GM19324 (cell line): ENCODE results near the gene DYNC2H1.
"Not testable (repeated sequence)": the region's sequence is repeated elsewhere in the genome, so short reads cannot be mapped to it uniquely, and the experiment has no call there.

ENCODE experiments used
- ATAC-seq: cut with Tn5 transposase; IDR thresholded peaks from one replicate; pipeline ENCODE4 v1.9.1; 2021; ENCODE audit warnings: mild to moderate bottlenecking, moderate library complexity; ENCODE audit not compliant: unreplicated experiment, low FRiP score

DYNC2H1 gene

DNA sequence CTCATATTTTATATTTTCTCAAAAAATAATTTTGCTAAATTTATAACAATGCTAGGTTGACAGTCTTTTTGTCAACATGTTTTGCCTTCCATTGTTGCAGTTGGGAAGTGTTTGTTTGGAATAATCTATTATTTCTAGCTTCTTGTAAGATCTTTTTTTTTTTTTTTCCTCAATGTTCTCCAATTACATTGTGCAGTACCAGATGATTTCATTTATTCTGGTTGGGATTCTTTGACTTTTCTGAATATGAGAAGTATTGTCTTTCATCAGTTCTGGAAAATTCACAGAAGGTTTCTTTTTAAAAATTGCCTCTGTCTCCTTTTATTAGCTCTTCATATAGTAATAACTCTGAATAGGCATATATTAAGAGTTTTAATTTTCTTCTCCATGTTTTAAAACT lies 245.4 kb downstream of the DYNC2H1 start:
- no peak for ATAC-seq

DNA sequence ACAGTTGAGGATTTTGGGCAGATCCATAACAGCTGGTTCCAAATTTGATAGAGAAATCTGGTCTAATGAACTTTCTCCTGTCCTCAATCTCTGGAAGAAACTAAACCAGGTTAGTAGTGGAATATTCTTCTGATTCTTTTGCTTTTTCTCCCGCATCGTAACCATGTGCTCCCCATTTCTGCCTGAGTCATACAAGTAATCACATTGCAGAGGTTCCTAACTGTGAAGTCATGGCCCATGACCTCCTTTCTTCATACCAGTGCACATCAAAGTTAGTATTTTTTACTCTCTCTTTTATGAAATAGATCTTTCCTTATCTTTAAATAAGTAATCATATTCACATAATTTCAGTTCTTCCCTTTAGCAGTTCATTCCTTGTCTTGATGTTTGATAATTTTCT lies 249.0 kb downstream of the DYNC2H1 start:
- no peak for ATAC-seq

DNA sequence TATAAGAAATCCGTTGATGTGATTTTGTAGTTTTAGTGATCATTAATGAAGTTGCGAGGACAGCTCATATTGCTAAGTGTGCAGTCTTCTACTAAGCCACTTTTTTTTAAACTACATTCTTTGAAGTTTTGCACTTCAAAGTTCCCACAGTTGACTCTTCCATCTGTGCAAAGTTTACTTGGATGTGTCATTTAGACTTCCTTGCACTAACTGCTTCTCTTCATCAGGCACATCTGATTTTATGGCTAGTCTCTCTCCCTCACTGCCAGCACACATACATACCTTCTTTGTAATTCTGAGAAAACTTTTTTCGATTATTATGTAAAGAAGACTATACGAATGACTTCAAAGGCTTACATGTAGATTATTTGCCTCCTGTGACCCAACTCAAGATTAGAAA lies 250.0 kb downstream of the DYNC2H1 start:
- no peak for ATAC-seq

DNA sequence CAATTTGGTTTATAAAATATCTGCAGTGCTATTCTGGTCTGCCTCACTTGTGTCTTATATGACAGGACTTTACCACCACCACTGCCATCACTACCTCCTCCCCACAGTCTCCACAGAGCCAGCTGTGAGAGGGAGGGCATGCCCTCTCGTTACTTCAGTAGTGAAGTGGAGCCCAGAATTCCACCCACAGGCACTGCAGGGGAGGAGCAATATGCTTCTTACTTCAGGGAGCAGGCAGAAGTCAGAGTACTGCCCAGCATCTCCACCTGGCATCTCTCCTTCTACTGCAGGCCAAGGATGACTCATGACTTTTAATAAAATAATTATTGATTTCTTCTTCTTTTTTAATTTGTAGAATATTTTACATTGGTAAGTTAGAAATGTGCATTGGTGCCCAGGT lies 255.5 kb downstream of the DYNC2H1 start:
- ATAC-seq: no peak

DNA sequence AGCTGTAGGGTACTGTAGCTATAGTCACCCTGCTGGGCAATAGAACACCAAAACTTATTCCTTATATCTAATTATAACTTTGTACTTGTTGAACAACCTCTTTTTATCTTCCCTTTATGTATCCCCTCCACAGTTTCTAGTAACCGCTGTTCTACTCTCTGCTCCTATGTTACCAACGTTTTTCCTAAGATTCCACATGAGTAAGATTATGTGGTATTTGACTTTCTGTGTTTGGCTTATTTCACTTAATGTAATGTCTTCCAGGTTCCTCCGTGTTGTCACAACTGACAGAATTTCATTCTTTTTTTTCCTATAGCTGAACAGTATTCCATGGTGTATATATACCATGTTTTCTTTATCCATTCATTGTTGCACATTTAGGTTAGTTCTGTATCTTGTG lies 258.4 kb downstream of the DYNC2H1 start:
- no peak for ATAC-seq

DNA sequence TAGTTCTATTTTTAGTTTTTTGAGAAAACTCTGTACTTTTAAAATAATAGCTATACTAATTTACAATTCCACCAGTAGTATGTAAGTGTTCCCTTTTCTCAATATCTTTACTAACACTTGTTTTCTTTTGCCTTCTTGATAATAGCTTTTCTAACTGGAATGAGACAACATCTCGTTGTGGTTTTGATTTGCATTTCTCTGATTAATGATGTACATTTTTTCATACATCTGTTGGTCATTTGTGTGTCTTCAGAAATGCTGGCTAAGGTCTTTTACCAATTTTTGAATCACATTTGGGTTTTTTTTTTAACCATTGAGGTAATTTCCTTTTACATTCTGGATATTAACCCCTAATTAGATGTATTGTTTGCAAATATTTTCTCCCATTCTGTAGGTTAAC lies 258.9 kb downstream of the DYNC2H1 start:
- no peak for ATAC-seq

DNA sequence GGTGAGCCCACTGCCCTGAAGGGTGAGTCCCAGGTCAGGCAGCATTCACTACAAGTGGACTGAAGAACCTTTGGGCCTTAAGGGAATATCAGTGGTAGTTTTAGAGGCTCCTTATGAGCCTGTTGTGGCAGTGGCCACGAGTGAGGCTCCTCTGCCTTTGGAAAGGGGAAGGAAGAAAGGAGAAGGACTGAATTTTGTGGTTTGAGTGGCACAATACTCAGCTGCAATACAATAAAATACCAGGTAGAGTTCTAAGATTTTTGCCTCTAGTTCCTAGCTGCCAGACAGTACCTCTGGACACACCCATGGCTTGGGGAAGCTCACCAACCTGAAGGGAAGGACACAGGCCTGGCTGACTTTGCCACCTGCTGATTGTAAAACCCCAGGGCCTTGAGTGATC lies 260.9 kb downstream of the DYNC2H1 start:
- no peak for ATAC-seq

DNA sequence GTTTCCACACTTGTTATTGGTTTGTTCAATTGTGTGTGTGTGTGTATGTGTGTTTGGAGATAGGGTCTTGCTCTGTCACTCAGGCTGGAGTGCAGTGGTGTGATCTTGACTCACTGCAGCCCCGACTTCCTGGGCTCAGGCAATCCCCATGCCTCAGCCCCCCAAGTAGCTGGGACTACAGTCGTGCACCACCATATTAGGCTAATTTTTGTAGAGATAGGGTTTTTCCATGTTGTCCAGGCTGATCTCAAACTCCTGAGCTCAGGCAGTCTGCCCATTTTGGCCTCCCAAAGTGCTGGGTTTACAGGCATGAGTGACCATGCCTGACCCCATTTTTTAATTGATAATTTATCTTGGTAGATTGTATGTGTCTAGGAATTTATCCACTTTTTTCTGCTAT lies 263.7 kb downstream of the DYNC2H1 start:
- no peak for ATAC-seq

DNA sequence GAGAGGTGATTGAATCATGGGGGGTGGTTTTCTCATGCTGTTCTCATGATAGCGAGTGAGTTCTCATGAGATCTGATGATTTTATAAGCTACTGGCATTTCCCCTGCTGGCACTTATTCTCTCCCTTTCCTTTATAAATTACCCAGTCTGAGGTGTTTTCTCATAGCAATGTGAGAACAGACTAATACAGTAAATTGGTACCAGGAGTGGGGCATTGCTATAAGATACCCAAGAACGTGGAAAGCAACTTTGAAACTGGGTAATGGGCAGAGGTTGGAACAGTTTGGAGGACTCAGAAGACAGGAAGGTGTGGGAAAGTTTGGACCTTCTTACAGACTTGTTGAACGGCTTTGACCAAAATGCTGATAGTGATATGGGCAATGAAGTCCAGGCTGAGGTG lies 265.0 kb downstream of the DYNC2H1 start:
- ATAC-seq: not testable (repeated sequence)

DNA sequence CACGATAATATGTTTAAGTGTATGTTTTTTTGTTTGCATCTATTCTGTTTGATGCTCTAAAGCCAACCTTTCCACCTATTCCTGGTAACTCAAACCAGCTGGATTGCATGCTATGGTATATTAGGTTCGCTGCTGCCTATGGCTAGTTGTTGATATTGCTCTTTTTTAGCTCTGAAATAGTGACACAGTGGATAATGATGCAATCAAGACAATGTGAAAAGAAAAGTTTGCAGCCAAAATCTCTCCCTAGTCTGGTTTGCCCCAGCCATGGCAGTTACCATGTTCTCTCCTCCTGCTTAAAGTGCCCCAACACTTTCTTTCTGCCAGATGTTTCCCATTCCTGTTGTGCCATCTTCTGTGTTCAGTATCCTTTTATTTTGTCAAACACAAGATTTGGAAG lies 269.7 kb downstream of the DYNC2H1 start:
- no peak for ATAC-seq

DNA sequence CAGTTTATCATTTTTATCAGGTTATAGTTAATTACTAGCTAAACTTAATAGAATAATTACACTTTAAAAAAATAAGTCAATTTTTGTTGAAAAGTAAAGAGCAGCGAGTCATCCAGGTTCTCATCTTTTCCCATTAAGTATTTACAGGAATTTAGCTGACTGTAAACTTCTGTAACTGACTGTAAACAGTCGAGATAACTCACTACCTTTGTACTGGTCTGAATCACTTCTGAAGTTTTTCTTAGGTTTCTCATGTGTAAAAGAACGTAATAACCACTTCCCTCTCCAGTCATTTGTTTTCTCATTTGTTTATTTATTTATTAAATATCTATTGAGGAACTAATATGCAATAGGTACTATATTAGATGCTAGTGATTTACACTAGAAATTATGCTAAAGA lies 270.8 kb downstream of the DYNC2H1 start:
- no peak for ATAC-seq

DNA sequence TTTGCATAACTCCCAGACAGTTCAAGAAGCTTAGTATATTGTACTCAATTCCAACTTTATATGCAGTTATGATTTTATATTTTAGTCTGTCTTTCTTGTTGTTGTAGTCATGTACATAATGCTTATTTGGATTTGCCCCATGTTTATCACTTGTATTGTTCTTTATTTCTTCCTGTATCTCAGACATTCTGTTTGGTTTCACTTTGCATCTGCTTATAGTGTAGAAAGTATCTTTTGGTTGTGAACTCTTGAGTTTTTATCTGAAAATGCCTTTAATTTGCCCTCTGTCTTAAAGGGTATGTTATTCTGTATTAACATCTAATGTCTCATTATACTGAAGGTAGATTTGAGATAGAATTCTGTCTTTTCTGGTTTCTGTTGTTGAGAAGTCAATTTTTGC lies 275.4 kb downstream of the DYNC2H1 start:
- no peak for ATAC-seq

DNA sequence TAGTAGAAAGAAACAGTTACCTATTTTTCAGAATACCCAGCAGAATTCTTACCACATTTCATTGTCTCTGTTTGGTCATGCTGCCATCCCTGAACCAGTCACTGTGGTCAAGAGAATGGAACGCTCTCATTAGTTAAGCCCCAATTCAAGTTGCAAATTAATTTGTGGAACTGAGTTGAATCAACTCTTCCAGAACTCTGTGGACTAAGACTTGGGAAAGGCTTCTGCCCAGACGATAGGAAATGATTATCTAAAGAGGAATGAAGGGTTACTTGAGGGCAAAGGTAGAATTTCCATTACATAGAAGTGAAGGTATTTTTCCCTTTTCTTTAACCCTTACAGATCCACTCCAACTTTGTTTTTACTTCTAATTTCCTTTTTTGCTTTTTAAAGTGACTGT lies 286.4 kb downstream of the DYNC2H1 start:
- no peak for ATAC-seq

DNA sequence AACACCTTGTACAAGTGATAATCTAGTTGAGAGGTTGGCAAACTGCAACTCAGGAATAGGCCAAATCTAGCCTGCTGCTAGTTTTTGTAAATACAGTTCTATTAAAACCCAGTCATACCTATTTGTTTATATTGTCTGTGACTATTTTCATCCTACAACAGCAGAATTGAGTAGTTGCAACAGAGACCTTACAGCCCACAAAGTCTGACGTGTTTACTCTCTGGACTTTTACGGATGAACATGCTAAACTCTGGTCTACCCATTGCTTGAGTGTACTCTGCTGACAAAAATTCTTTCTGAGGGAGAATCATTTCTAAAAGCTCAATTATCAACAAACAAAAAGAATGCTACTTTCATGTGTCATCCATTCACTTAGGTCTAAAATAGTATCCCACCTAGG lies 287.0 kb downstream of the DYNC2H1 start:
- ATAC-seq: no peak

DNA sequence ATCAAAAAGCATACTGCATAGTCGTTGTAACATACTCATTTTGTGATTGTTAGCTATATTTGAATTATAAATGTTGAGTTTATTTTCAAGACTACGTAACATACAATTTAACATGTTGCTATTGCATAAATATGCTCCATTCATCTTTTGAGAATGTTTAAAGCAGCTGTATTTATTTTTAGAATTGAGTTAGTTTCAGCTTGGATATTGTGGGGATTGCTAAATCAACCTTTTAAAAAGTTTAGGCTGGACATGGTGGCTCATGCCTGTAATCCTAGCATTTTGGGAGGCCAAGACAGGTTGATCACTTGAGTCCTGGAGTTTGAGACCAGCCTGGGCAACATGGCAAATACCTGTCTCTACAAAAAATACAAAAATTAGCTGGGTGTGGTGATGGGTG lies 288.1 kb downstream of the DYNC2H1 start:
- ATAC-seq: no peak

DNA sequence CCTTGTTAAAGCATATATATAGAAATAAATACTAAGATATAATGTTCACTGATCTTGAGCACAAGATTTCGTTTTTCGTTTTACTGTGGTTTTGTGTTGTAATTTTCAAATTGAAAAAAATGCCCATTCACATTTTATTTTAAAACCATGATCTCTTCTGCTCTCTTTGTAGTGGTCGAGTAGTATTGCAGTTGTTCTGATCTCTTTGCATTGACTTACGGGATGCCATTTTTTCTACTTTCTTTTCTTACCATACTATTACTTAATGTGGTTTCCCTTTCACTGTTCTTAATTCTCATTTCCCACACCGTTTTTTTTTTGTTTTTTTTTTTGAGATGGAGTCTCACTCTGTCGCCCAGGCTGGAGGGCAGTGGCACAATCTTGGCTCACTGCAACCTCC lies 289.6 kb downstream of the DYNC2H1 start:
- ATAC-seq: no peak

DNA sequence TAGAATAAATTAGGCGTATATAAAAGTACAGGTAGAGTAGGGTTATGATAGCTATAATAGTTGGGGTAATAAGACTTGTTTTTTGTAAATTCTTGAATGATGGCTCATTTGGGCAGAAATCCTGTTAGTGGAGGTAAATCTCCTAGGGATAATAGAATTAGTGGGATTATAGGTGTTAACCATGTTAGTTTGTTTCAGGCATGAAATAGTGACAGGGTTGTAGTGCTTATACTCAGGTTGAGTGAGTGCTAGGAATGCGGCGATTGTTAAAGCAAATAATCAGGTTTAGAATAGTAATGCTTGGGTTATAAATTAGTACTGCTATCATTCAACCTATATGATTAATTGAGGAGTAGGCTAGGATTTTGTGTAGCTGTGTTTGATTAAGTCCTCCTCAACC lies 297.1 kb downstream of the DYNC2H1 start:
- no peak for ATAC-seq

DNA sequence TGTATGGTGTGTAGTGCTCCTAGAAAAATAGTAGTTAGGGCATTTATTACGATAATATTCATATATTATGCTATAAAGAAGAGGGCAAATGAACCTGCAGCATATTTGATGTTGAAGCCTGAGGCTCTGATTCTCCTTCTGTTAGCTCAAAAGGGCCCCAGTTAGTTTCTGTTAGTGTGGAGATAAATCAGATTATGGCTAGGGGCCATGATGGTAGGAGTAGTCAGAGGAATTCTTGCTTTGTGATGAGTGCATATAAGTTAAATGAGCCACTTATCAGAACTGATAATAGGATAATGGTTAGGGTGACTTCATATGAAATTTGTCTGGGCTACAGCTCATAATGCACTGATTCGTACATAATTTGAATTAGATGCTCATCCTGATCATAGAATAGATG lies 298.4 kb downstream of the DYNC2H1 start:
- no peak for ATAC-seq

DNA sequence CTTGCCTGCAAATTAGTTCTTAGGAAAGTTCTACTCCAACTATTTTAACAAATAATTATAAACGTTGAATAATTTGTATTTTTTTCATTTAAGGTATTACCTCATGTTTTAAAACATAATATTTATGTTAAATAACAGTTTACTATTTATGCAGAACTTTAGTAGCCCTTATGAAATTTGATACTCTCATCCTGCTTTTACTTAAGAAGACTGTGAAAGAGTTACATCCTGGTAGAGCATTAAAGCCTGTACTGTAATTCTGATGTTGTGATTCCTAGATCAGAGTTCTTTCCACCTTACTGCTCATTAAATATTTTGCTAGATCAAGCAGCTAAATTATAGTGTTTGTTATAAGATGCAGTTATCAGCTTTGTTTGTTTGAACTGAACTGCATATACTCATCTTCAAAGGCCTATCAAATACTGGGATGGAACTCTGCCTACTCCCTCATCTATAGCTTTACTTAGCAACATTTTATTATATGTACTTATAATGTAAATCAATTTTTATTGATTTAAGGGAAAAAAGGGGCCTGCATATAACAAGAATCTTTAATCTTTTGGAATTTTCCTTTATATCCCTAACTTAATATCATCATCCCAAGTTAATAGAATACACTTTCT lies 304.2 kb downstream of the DYNC2H1 start:
- ATAC-seq: no peak

DNA sequence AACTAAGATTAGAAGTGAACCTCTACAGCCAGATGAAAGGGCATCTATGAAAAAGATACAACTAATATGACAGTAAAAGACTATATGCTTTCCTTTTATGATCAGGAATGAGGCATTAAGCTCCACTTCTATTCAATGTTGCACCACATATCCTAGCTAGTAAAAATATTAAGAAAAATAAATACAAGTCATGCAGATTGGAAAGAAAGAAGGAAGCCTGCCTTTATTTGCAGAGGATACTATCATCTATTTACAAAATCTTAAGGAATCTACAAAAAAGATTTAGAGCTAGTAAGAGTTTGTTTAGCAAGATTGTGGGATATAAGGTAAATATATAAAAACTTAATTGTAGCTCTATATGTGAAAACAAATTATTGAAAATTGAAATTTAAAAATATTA lies 308.8 kb downstream of the DYNC2H1 start:
- ATAC-seq: no peak

DNA sequence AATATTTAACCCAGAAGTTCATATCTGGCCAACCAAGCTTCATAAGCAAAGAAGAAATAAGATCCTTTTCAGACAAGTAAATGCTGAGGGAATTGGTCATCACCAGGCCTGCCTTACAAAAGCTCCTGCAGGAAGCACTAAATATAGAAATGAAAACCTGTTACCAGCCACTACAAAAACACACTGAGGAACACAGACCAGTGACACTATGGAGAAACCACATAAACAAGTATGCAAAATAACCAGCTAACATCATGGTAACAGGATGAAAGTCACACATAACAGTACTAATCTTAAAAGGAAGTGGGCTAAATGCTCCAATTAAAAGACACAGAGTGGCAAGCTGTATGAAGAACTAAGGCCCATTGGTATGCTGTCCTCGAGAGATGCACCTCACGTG lies 311.4 kb downstream of the DYNC2H1 start:
- ATAC-seq: no peak

DNA sequence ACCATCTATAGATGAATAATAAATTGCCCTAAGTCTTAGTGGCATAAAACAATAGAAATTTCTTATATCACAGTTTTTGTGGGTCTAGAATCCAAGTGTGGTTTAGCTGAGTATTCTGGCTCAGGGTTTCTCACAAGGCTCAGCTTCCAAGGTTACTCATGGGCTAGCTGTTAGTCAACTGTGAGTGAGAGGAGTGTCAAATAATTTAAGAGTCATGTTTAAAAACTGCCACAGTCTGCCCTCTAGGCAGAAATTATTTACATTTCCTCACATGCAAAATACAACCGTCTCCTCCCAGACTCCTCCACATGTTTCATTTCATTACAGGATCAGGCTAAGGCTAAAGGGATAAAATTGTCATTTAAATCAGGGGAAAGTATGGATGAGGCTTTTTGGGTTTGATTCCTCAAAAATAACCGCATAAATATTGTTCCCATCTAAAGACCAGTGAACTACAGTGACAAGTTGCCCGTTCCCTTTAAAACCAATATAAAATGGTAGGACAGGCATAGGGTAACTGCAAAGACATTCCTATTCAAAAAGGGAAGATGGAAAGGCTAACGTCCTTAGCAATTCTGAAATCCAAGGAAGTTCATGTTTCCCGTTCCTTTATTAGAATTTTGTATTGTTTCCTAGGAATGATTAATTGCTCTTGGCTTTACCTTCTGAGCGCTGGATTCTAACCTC lies 324.3 kb downstream of the DYNC2H1 start:
- ATAC-seq: no peak

DNA sequence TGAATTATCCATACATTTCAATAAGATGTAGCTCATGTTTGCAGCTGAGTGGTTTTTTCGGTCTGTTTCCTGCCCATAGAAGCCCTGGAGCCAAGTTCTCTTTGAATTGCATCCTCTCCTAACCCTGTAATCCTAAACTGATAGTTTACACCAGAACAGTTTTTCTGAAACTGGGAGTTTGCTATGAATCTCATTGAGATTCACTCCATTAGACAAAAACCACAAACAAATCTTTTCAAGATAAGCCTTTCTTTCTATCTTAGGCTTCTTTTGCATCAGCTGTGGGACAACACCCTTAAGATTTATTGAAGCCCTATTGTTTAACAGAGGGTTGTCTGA lies 324.8 kb downstream of the DYNC2H1 start:
- no peak for ATAC-seq
